DND-41 (cell line): ENCODE measurements around the gene DDRGK1.

Source experiments
- EZH2 ChIP-seq: IDR thresholded peaks from 3 replicates; pipeline ENCODE4 v1.6.1; 2012; ENCODE audit warnings: borderline replicate concordance, low read depth, mild to moderate bottlenecking, moderate library complexity, low read length, inconsistent platforms; ENCODE audit not compliant: severe bottlenecking
- TF ChIP-seq, protein P1 (sequence below): IDR thresholded peaks from 2 replicates; pipeline ENCODE4 v1.5.1; 2012; ENCODE audit warnings: borderline replicate concordance, low read length, moderate library complexity, mild to moderate bottlenecking; ENCODE audit not compliant: poor library complexity, severe bottlenecking; ENCODE audit errors: extremely low read depth

DNA sequence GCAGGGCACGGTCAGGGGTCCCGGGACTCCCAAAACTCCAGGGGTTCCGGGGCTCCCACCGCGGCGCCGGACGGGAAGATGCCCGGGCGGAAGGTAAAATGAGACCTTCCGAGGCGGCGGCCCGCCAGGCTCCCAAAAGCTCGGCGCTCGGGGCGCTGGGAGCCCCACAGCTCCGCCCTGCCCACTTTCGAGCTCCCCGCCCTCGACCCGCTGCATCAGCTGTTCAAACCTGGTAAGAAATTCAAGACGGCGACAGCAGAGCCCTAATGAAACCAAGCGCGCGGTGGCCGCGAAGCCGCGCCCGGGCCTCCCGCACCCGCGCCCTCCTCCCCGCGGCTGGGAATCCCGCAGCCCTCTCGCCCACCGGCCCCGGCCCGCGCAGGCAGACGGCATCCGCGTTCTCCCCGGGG lies 34.1 kb upstream of the DDRGK1 start:
- TF ChIP-seq, protein P1, sequence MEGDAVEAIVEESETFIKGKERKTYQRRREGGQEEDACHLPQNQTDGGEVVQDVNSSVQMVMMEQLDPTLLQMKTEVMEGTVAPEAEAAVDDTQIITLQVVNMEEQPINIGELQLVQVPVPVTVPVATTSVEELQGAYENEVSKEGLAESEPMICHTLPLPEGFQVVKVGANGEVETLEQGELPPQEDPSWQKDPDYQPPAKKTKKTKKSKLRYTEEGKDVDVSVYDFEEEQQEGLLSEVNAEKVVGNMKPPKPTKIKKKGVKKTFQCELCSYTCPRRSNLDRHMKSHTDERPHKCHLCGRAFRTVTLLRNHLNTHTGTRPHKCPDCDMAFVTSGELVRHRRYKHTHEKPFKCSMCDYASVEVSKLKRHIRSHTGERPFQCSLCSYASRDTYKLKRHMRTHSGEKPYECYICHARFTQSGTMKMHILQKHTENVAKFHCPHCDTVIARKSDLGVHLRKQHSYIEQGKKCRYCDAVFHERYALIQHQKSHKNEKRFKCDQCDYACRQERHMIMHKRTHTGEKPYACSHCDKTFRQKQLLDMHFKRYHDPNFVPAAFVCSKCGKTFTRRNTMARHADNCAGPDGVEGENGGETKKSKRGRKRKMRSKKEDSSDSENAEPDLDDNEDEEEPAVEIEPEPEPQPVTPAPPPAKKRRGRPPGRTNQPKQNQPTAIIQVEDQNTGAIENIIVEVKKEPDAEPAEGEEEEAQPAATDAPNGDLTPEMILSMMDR: no peak
- no peak for TF ChIP-seq EZH2
